HepG2 (cell line): ENCODE data around the gene TRIM34. TPM values are rescaled to one million over a fixed set of nuclear protein-coding genes. Genes with fewer than 3 reads are reported as not detected.

Source experiments
- ATAC-seq: fragments of 200-7000 bp; cut with Tn5 transposase; 3 replicates; pipeline ENCODE4 v1.9.1; 2020; ENCODE audit warnings: mild to moderate bottlenecking, moderate library complexity
- BruUV-seq: library from RNA; stranded (reverse); fragments of 400-500 nt; replicated peaks from 2 replicates; lab custom pipeline; 2021; lab: Mats Ljungman, UMichigan
- CTCF ChIA-PET: fragments of 300-600 bp; formaldehyde crosslinking; extraction: SDS; loops from one replicate; lab custom pipeline; 2021; ENCODE audit warnings: low total read pairs, inconsistent platforms, low intra/inter-chr PET ratio; lab: Yijun Ruan, JAX
- POLR2A ChIA-PET: fragments of 350-600 bp; sonication (Branson Sonifier 250); formaldehyde crosslinking; loops from one replicate; lab custom pipeline; 2020; ENCODE audit warnings: antibody characterized with exemption, inconsistent platforms; lab: Yijun Ruan, JAX
- DNase-seq: peaks from one replicate; pipeline ENCODE4 v3.0.0-alpha.2; 2015; ENCODE audit warnings: low spot score
- FAIRE-seq: peaks from 3 replicates; lab custom pipeline; 2011; peaks lifted over from hg19 to GRCh38; lab: Jason Lieb, UNC
- H2AFZ ChIP-seq: one replicate; pipeline ENCODE4 v1.6.1; 2011; ENCODE audit warnings: low read length, inconsistent platforms
- H3K27ac ChIP-seq: fragments of 300-600 bp; 3 replicates; pipeline ENCODE4 v1.8.0; 2011; ENCODE audit warnings: mixed run types, mild to moderate bottlenecking, mixed read lengths, low read length, inconsistent platforms; ENCODE audit not compliant: insufficient read depth; ENCODE audit errors: extremely low read length
- H3K27me3 ChIP-seq, 2 experiments: fragments of 200-600 bp in 1 of 2; 2 replicates in 1 of 2; 3 replicates in 1 of 2; pipeline versions ENCODE4 v1.6.0 to v1.8.0; 2011; ENCODE audit warnings: low read length in 2 of 2, mild to moderate bottlenecking in 2 of 2, moderate library complexity in 2 of 2, inconsistent platforms in 1 of 2; ENCODE audit not compliant: insufficient read depth in 2 of 2, control insufficient read depth in 1 of 2
- H3K36me3 ChIP-seq, 2 experiments: fragments of 200-600 bp in 1 of 2; replicated peaks in 1 of 2; 2 replicates in 1 of 2; 3 replicates in 1 of 2; pipeline versions ENCODE4 v1.5.1 to v1.8.0; 2011; ENCODE audit warnings: low read length in 2 of 2, inconsistent platforms in 1 of 2; ENCODE audit not compliant: insufficient read depth in 2 of 2, control insufficient read depth in 1 of 2
- H3K4me1 ChIP-seq: 2 replicates; pipeline ENCODE4 v1.5.1; 2012; ENCODE audit warnings: low read length, inconsistent platforms; ENCODE audit not compliant: insufficient read depth
- H3K4me2 ChIP-seq: 2 replicates; pipeline ENCODE4 v1.6.0; 2011; ENCODE audit warnings: low read depth, low read length, inconsistent platforms
- H3K4me3 ChIP-seq, 3 experiments: fragments of 200-600 bp in 1 of 3; sonication (generic), shearing (Covaris generic) in 1 of 3; replicated peaks in 1 of 3; 2 replicates each; pipeline ENCODE4 v1.5.1; 2011 to 2016; ENCODE audit warnings: low read length in 3 of 3, inconsistent platforms in 2 of 3, low read depth in 2 of 3, mild to moderate bottlenecking in 2 of 3, control low read depth in 1 of 3, mixed read lengths in 1 of 3; ENCODE audit not compliant: insufficient read depth in 1 of 3
- H3K79me2 ChIP-seq: one replicate; pipeline ENCODE4 v1.6.1; 2011; ENCODE audit warnings: low read length, inconsistent platforms; ENCODE audit not compliant: insufficient read depth
- H3K9ac ChIP-seq: 2 replicates; pipeline ENCODE4 v1.6.0; 2011; ENCODE audit warnings: mild to moderate bottlenecking, low read depth, low read length, inconsistent platforms; ENCODE audit not compliant: insufficient read depth
- H3K9me3 ChIP-seq: 2 replicates; pipeline ENCODE4 v1.5.1; 2012; ENCODE audit warnings: mild to moderate bottlenecking, low read length
- H4K20me1 ChIP-seq: 2 replicates; pipeline ENCODE4 v1.6.0; 2011; ENCODE audit warnings: inconsistent platforms, mild to moderate bottlenecking, low read length, moderate library complexity; ENCODE audit not compliant: insufficient read depth
- AFF4 ChIP-seq: sonication (generic); formaldehyde crosslinking; IDR thresholded peaks from 2 replicates; pipeline ENCODE4 v1.4.0; 2020; ENCODE audit warnings: missing genetic modification reagents
- CSRNP2 ChIP-seq: sonication (generic); formaldehyde crosslinking; conservative IDR thresholded peaks from 2 replicates; pipeline ENCODE4 v1.8.0; 2022; ENCODE audit warnings: low read depth, missing genetic modification reagents
- DRAP1 ChIP-seq: IDR thresholded peaks from 2 replicates; pipeline ENCODE4 v1.6.1; 2016; ENCODE audit warnings: missing genetic modification reagents, missing compliant biosample characterization
- JARID2 ChIP-seq: sonication (generic); formaldehyde crosslinking; IDR thresholded peaks from 2 replicates; pipeline ENCODE4 v1.8.1; 2023; ENCODE audit warnings: missing genetic modification reagents, inconsistent platforms; ENCODE audit not compliant: insufficient replicate concordance
- MAFK ChIP-seq, 2 experiments: IDR thresholded peaks in 1 of 2; conservative IDR thresholded peaks in 1 of 2; 2 replicates each; pipeline ENCODE4 v1.6.1; 2011; ENCODE audit warnings: improper control_type of control experiment in 2 of 2, low read length in 2 of 2
- PPARG ChIP-seq: conservative IDR thresholded peaks from 2 replicates; pipeline ENCODE4 v1.6.1; 2016; ENCODE audit warnings: missing biosample characterization, missing genetic modification reagents
- SAFB2 ChIP-seq: sonication (generic); formaldehyde crosslinking; IDR thresholded peaks from 2 replicates; pipeline ENCODE4 v1.5.1; 2020; ENCODE audit warnings: missing genetic modification reagents, low read depth, mild to moderate bottlenecking, borderline replicate concordance
- SATB2 ChIP-seq: sonication (generic); formaldehyde crosslinking; IDR thresholded peaks from 2 replicates; pipeline ENCODE4 v1.5.0; 2020; ENCODE audit warnings: missing genetic modification reagents
- TCF12 ChIP-seq, 2 experiments: fragments of 450-650 bp in 1 of 2; sonication (generic) in 1 of 2; formaldehyde crosslinking in 1 of 2; IDR thresholded peaks; 2 replicates each; pipeline versions ENCODE4 v1.6.1 to v1.8.0; 2017 to 2022; ENCODE audit warnings: antibody characterized with exemption in 1 of 2, mild to moderate bottlenecking in 1 of 2, missing genetic modification reagents in 1 of 2, moderate library complexity in 1 of 2
- ZBTB44 ChIP-seq: sonication (generic); formaldehyde crosslinking; IDR thresholded peaks from 2 replicates; pipeline ENCODE4 v1.4.0; 2020; ENCODE audit warnings: missing genetic modification reagents
- ZNF687 ChIP-seq: sonication (generic); formaldehyde crosslinking; IDR thresholded peaks from 2 replicates; pipeline ENCODE4 v1.5.1; 2020; ENCODE audit warnings: mild to moderate bottlenecking, missing genetic modification reagents, moderate library complexity
- ZNF878 ChIP-seq: sonication (generic); formaldehyde crosslinking; IDR thresholded peaks from 2 replicates; pipeline ENCODE4 v1.8.1; 2023; ENCODE audit warnings: mild to moderate bottlenecking, missing genetic modification reagents, moderate library complexity
- WGBS: methylation state at CpG from one replicate; pipeline ENCODE4 v1.1.6; 2017; ENCODE audit warnings: low lambda C conversion rate; 5-methylcytosine and 5-hydroxymethylcytosine counted together
- in situ Hi-C: cut with HindIII; loops from 2 replicates; pipeline ENCODE4 v1.10.0; 2017; ENCODE audit warnings: low pct_unique_long_range_greater_than_20kb; ENCODE audit not compliant: extremely low pct_ligation_motif_present
- intact Hi-C: fragments of 100-400 bp; cut with micrococcal nuclease; formaldehyde crosslinking; loops from one replicate; pipeline ENCODE4 v1.10.0; 2022; ENCODE audit not compliant: unreplicated experiment
- polyA plus RNA-seq, 8 experiments: library from polyadenylated mRNA; depleted of rRNA in 3 of 8; stranded (reverse) in 7 of 8; unstranded in 1 of 8; fragments of >200 nt; fragmentation: Illumina TruSeq in 4 of 8; extraction: Trizol in 4 of 8; gene quantifications; 2 replicates each; pipeline versions ENCODE4 v1.2.1 to v1.2.3, GENCODE V29; 2011 to 2016; ENCODE audit warnings: low read depth in 4 of 8, missing spikeins in 1 of 8, mixed read lengths in 1 of 8; ENCODE audit not compliant: insufficient read depth in 1 of 8
- total RNA-seq, 5 experiments: library from RNA; depleted of rRNA; stranded (reverse); fragments of >200 nt; fragmentation: Illumina TruSeq; extraction: Trizol; gene quantifications; 2 replicates each; pipeline ENCODE4 v1.2.3, GENCODE V29; 2016; ENCODE audit warnings: low read depth in 1 of 5

Gene TRIM34
- total and polyA plus RNA-seq, 2 of the 13 experiments (the other 11 are each of a cell fraction or from before 2014, with no cell fraction given): 0.13 to 0.42 TPM

- Histone ChIP-seq H3K27ac (no peak overlapping the region), H3K79me2 (no peaks in the 10 kb centered on the region), H3K9me3 (no peaks in the 10 kb centered on the region), H3K9ac (no peak overlapping the region), H2AFZ (no peak overlapping the region), H3K4me1 (no peaks in the 10 kb centered on the region), H3K4me2 (no peak overlapping the region), H3K4me3 (no peak overlapping the region), H4K20me1 (no peaks in the 10 kb centered on the region), H3K27me3 (no peaks in the 10 kb centered on the region; a peak in 1 of 5 replicates), H3K36me3 (no peaks in the 10 kb centered on the region)
- CTCF ChIA-PET: no interaction called here
- BruUV-seq: no TSS peak
- POLR2A ChIA-PET: no interaction called here
- intact Hi-C loops (no loop called here), in situ Hi-C loops (no loop called here)
- WGBS: 3% methylated on average over 4 of the region's 4 CpGs
- FAIRE-seq (no peak), ATAC-seq (no peak), DNase-seq (no peak)
- TF ChIP-seq DRAP1 (CRISPR knock-in tag) (no peak), PPARG (CRISPR knock-in tag) (no peak), JARID2 (CRISPR knock-in tag) (no peak), ZNF878 (CRISPR knock-in tag) (no peak), AFF4 (no peak), MAFK (conservative IDR thresholded peaks at IDR 0.05 in 1 of 2, IDR thresholded peaks at IDR 0.05 in 1 of 2; ENCODE audit: low read length in 2 of 2) (no peak), CSRNP2 (CRISPR knock-in tag) (no peak), ZBTB44 (CRISPR knock-in tag) (no peak), SAFB2 (CRISPR knock-in tag) (no peak), ZNF687 (no peak), SATB2 (CRISPR knock-in tag) (no peak), TCF12 (IDR thresholded peaks at IDR 0.05) (no peak), TCF12 (CRISPR knock-in tag; IDR thresholded peaks at IDR 0.05) (no peak)
Measured at GRCh38 chr11:5575152-5575551, 49.6 kb upstream of the TRIM34 start.
